Endothelial cell of umbilical vein (primary cell): ENCODE results near the gene ZSCAN16. TPM values are rescaled to one million over a fixed set of nuclear protein-coding genes. Genes with fewer than 3 reads are reported as not detected.

Source experiments
- BruUV-seq: library from RNA; stranded (reverse); fragments of 400-500 nt; replicated peaks from 2 replicates; lab custom pipeline; 2021; lab: Mats Ljungman, UMichigan
- CTCF ChIA-PET: fragments of 300-600, 350-600 bp; sonication (Branson Sonifier 250); formaldehyde crosslinking; loops from one replicate; lab custom pipeline; 2021; ENCODE audit warnings: antibody characterized with exemption, inconsistent platforms; lab: Charles Lee
- POLR2A ChIA-PET: fragments of 300-600, 350-600 bp; sonication (Branson Sonifier 250); formaldehyde crosslinking; loops from one replicate; lab custom pipeline; 2021; ENCODE audit warnings: antibody characterized with exemption, inconsistent platforms; lab: Charles Lee
- DNase-seq: peaks from one replicate; pipeline ENCODE4 v3.0.0-alpha.2; 2011; ENCODE audit warnings: low read depth, low spot score
- FAIRE-seq: peaks from 2 replicates; lab custom pipeline; 2011; peaks lifted over from hg19 to GRCh38; lab: Jason Lieb, UNC
- H2AFZ ChIP-seq: 2 replicates; pipeline ENCODE4 v1.6.0; 2012; ENCODE audit warnings: low read depth, low read length, control low read depth, inconsistent platforms
- H3K27ac ChIP-seq: 2 replicates; pipeline ENCODE4 v1.5.1; 2011; ENCODE audit warnings: low read depth, mild to moderate bottlenecking, control low read depth, low read length, moderate library complexity; ENCODE audit not compliant: insufficient read depth
- H3K27me3 ChIP-seq, 2 experiments: 2 replicates each; pipeline versions ENCODE4 v1.6.0 to v1.6.1; 2011; ENCODE audit warnings: low read length in 2 of 2, mixed read lengths in 1 of 2; ENCODE audit not compliant: control insufficient read depth in 2 of 2, insufficient read depth in 2 of 2
- H3K36me3 ChIP-seq, 2 experiments: 2 replicates in 1 of 2; 3 replicates in 1 of 2; pipeline ENCODE4 v1.5.1; 2011; ENCODE audit warnings: low read length in 2 of 2, mild to moderate bottlenecking in 1 of 2, moderate library complexity in 1 of 2; ENCODE audit not compliant: control insufficient read depth in 2 of 2, insufficient read depth in 2 of 2; ENCODE audit errors: extremely low read depth in 1 of 2
- H3K4me1 ChIP-seq: 3 replicates; pipeline ENCODE4 v1.5.1; 2011; ENCODE audit warnings: mild to moderate bottlenecking, low read length; ENCODE audit not compliant: control insufficient read depth, insufficient read depth; ENCODE audit errors: extremely low read depth
- H3K4me2 ChIP-seq: 2 replicates; pipeline ENCODE4 v1.6.1; 2011; ENCODE audit warnings: low read length, control low read depth, mixed read lengths; ENCODE audit not compliant: insufficient read depth
- H3K4me3 ChIP-seq, 3 experiments: fragments of 200-600 bp in 1 of 3; sonication (generic), shearing (Covaris generic) in 1 of 3; replicated peaks in 1 of 3; 2 replicates each; pipeline ENCODE4 v1.5.1; 2011 to 2016; ENCODE audit warnings: control low read depth in 3 of 3, low read length in 3 of 3, mild to moderate bottlenecking in 2 of 3, inconsistent platforms in 1 of 3, low read depth in 1 of 3, moderate library complexity in 1 of 3; ENCODE audit not compliant: insufficient read depth in 1 of 3
- H3K79me2 ChIP-seq: 2 replicates; pipeline ENCODE4 v1.6.0; 2012; ENCODE audit warnings: low read length, inconsistent platforms; ENCODE audit not compliant: control insufficient read depth, insufficient read depth
- H3K9ac ChIP-seq: replicated peaks from 2 replicates; pipeline ENCODE3; 2011; ENCODE audit warnings: low read length, control low read depth; ENCODE audit not compliant: insufficient read depth; ENCODE audit errors: extremely low read depth
- H3K9me1 ChIP-seq: replicated peaks from 3 replicates; pipeline ENCODE4 v1.6.0; 2011; ENCODE audit warnings: mild to moderate bottlenecking, low read length; ENCODE audit not compliant: control insufficient read depth, insufficient read depth; ENCODE audit errors: extremely low read depth
- H3K9me3 ChIP-seq: replicated peaks from 2 replicates; pipeline ENCODE4 v1.5.1; 2012; ENCODE audit warnings: low read length, inconsistent platforms; ENCODE audit not compliant: control insufficient read depth, insufficient read depth
- H4K20me1 ChIP-seq: replicated peaks from 2 replicates; pipeline ENCODE3; 2011; ENCODE audit warnings: mild to moderate bottlenecking, low read length; ENCODE audit not compliant: control insufficient read depth, insufficient read depth; ENCODE audit errors: extremely low read depth
- EZH2 ChIP-seq: IDR thresholded peaks from 2 replicates; pipeline ENCODE4 v1.6.1; 2012; ENCODE audit warnings: borderline replicate concordance, low read depth, mild to moderate bottlenecking, moderate library complexity, low read length, inconsistent platforms; ENCODE audit not compliant: severe bottlenecking
- FOS ChIP-seq: IDR thresholded peaks from 2 replicates; pipeline ENCODE4 v1.6.1; 2011; ENCODE audit warnings: mild to moderate bottlenecking, low read length, moderate library complexity, borderline replicate concordance; ENCODE audit not compliant: insufficient read depth
- GATA2 ChIP-seq: IDR thresholded peaks from 2 replicates; pipeline ENCODE4 v1.7.0; 2011; ENCODE audit warnings: low read depth, mild to moderate bottlenecking, moderate library complexity, mixed read lengths, low read length; ENCODE audit not compliant: insufficient read length, insufficient read depth
- JUN ChIP-seq: IDR thresholded peaks from 2 replicates; pipeline ENCODE4 v1.6.1; 2011; ENCODE audit warnings: borderline replicate concordance, low read depth; ENCODE audit not compliant: insufficient read length, insufficient read depth
- MAX ChIP-seq: IDR thresholded peaks from 2 replicates; pipeline ENCODE4 v1.6.1; 2011; ENCODE audit not compliant: insufficient read depth, insufficient read length
- MYC ChIP-seq: IDR thresholded peaks from one replicate; pipeline ENCODE4 v1.6.1; 2011; ENCODE audit warnings: mild to moderate bottlenecking, low read depth, low read length
- POLR2A ChIP-seq: IDR thresholded peaks from 2 replicates; pipeline ENCODE4 v1.6.1; 2012; ENCODE audit warnings: low read depth, mild to moderate bottlenecking, control low read depth, low read length
- POLR2AphosphoS5 ChIP-seq: IDR thresholded peaks from 2 replicates; pipeline ENCODE4 v1.6.1; 2012; ENCODE audit warnings: low read depth, mild to moderate bottlenecking, control low read depth, low read length, moderate library complexity; ENCODE audit not compliant: insufficient read depth
- dilution Hi-C: fragments of 300-500 bp; cut with MboI; formaldehyde crosslinking; loops from one replicate; pipeline ENCODE4 v1.15.0; 2019; ENCODE audit warnings: low sequenced_read_pairs; ENCODE audit not compliant: extremely low pct_ligation_motif_present
- intact Hi-C: fragments of 100-400 bp; cut with micrococcal nuclease; formaldehyde crosslinking; loops from one replicate; pipeline ENCODE4 v1.10.0; 2022
- polyA plus RNA-seq, 4 experiments: library from polyadenylated mRNA; depleted of rRNA in 3 of 4; stranded (reverse) in 3 of 4; unstranded in 1 of 4; fragments of >200 nt; gene quantifications; 2 replicates each; pipeline versions ENCODE4 v1.2.1 to v1.2.3, GENCODE V29; 2011 to 2012; ENCODE audit warnings: missing spikeins in 1 of 4
- total RNA-seq: library from RNA; stranded (reverse); gene quantifications from 2 replicates; pipeline ENCODE4 v1.2.3, GENCODE V29; 2021
- TF ChIP-seq, protein P1 (sequence below), 2 donors: IDR thresholded peaks; 1 replicate in 1 of 2; 2 replicates in 1 of 2; pipeline ENCODE4 v1.5.1; 2011; ENCODE audit warnings: low read length in 2 of 2, mild to moderate bottlenecking in 2 of 2, moderate library complexity in 2 of 2, control low read depth in 1 of 2, inconsistent platforms in 1 of 2, low read depth in 1 of 2; ENCODE audit not compliant: insufficient read depth in 1 of 2; ENCODE audit errors: extremely low read depth in 1 of 2

Gene ZSCAN16
- total and polyA plus RNA-seq, 2 donors (not counting 3 experiments of a cell fraction or from before 2014, with no cell fraction given), result 4.9 to 7.7 TPM

GRCh38 chr6:28167068-28167467 lies 42.7 kb downstream of the ZSCAN16 start:
- intact Hi-C loops, result no loop called here
- Histone ChIP-seq H3K36me3 (no peaks in the 10 kb centered on the region), H3K27ac (no peak overlapping the region), H3K4me3 (no peak overlapping the region), H3K27me3 (peaks cover 0 to 4% of the 10 kb centered on the region in 2 experiments), H4K20me1 (no peaks in the 10 kb centered on the region), H3K9me3 (no peaks in the 10 kb centered on the region), H2AFZ (no peak overlapping the region), H3K9ac (no peak overlapping the region), H3K9me1 (no peaks in the 10 kb centered on the region), H3K4me1 (no peaks in the 10 kb centered on the region), H3K4me2 (no peak overlapping the region), H3K79me2 (no peaks in the 10 kb centered on the region)
- BruUV-seq, result no TSS peak
- ChIA-PET CTCF (no interaction called here), POLR2A (no interaction called here)
- no peak for TF ChIP-seq POLR2A
- TF ChIP-seq EZH2, result no peak
- TF ChIP-seq POLR2AphosphoS5, result no peak
- no peak for TF ChIP-seq MAX
- no peak for TF ChIP-seq JUN
- TF ChIP-seq MYC, result no peak
- TF ChIP-seq GATA2, result no peak
- TF ChIP-seq FOS, result no peak
- TF ChIP-seq, protein P1, sequence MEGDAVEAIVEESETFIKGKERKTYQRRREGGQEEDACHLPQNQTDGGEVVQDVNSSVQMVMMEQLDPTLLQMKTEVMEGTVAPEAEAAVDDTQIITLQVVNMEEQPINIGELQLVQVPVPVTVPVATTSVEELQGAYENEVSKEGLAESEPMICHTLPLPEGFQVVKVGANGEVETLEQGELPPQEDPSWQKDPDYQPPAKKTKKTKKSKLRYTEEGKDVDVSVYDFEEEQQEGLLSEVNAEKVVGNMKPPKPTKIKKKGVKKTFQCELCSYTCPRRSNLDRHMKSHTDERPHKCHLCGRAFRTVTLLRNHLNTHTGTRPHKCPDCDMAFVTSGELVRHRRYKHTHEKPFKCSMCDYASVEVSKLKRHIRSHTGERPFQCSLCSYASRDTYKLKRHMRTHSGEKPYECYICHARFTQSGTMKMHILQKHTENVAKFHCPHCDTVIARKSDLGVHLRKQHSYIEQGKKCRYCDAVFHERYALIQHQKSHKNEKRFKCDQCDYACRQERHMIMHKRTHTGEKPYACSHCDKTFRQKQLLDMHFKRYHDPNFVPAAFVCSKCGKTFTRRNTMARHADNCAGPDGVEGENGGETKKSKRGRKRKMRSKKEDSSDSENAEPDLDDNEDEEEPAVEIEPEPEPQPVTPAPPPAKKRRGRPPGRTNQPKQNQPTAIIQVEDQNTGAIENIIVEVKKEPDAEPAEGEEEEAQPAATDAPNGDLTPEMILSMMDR (IDR thresholded peaks at IDR 0.05; ENCODE audit: extremely low read depth in 1 of 2, insufficient read depth in 1 of 2, low read depth in 1 of 2, low read length in 2 of 2), result no peak
- dilution Hi-C loops, result no loop called here
- no peak for FAIRE-seq
- no peak for DNase-seq
